Stimulated activated CD4-positive, alpha-beta T cell treated with anti-CD3 and anti-CD28 coated beads, Interleukin-2, amount 100 ng/mL, for 24 hours (primary cell): Measurements from ENCODE around the gene RCSD1.
"Not testable (repeated sequence)": the region's sequence is repeated elsewhere in the genome, so short reads cannot be mapped to it uniquely, and the experiment has no call there.

Experiments
- DNase-seq, 2 donors: peaks; one replicate each; pipeline ENCODE4 v3.0.0-alpha.2; 2020

Gene RCSD1

DNA sequence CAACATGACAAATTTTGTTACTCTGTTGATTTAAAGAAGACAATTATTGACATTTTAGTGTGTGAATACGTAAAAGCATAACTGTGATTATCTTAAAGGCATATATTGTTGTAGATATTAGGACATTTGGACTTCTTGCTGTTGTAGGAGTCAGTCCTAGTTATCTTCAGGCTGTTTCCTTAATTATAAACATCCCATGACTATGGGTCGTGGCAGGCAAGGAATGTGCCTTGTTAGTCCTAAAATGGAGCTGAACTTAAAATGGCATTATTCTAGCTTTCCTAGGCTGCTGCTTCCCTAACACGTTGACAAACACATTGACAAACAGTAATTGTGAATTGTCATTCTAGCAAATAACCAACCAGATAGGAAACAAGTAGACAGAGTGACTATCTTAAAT, 87.3 kb downstream of the RCSD1 start:
- no peak for DNase-seq

DNA sequence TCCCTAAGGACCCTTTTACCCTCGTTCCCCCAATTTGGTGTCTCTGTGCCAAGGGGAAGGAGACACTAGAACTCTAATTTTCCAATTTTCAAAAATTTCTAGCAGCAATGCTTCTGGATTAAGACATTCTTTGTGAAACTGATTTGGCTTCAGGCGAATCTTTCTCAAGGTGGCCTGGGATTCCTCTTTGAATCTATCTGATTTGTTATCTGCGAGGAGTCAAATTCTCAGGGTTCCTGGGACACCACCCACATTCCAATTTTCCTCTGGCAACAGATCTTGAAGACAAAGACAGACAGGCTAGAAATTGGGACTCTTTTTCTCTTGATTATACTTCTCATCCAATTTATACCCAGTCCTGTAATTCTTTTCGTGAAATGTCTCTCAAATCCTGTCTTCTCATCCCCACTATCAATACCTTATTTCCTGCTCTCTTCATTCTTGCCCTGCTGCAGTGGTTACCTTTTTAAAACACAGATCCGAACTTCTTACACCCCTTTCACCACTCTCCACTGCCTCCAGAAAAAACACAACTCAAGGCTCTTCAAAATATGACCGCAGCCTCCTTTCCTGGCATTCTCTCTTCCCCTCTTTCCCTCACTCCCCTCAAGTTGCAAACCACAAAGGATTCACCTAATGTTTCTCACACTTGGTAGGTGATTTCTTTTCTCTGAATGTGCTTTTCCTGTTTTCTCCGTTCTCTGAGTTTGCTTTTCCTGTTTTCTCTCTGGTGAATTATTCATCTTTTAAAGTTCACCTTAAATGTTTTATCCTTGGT, 89.1 kb downstream of the RCSD1 start:
- DNase-seq: no peak

DNA sequence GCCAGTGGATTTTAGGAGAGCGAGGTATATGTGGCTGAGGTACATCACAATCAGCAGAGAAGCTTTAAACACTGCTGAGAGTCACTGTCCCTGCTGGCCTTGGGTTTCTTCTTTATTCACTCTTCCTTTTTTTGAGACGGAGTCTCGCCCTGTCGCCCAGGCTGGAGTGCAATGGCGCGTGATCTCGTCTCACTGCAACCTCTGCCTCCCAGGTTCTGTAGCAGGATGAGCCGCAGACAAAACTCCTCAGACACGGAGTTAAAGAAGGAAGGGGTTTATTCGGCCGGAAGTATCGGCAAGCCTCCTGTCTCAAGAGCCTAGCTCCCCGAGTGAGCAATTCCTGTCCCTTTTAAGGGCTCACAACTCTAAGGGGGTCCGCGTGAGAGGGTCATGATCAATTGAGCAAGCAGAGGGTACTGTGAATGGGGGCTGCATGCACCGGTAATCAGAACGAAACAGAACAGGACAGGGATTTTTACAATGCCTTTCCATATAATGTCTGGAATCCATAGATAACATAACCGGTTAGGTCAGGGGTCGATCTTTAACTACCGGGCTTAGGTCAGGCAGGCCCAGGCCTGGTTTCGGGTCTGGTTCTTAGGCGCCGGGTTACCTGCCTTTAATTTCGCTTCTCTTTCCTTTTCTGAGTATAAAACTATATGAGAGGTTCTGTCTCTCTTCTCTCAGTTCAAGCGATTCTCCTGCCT, 89.8 kb downstream of the RCSD1 start:
- not testable (repeated sequence) for DNase-seq

DNA sequence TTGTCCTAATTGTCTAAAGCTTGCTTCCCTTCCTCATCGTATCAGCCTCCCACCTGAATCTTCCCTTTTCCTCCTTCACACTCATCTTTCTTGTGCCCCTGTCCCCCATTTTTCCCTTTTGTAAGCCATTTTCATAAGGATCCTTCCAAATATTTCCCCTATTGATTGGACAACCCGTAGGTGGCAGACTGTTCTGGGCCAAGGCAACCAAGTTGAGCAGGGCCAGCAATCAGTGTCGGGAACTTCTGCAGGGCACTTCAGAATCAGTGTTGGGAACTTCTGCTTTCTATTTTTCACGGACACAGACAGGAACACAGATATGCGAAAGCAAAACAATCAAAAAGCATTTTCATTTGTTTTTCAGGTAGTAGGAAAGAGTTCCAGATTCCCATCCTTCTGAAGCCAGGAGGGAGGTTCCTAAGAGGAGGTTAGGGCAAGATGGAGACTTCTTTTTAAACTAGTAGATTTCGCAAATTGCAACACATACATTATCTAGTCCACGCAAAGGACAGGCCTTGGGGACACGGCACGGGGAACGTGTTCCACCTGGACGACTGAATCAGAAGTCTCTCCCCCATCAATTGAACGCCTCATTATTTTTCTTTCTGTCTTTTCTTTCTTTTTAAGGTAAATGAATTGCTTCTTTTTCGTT, 91.1 kb downstream of the RCSD1 start:
- no peak for DNase-seq

DNA sequence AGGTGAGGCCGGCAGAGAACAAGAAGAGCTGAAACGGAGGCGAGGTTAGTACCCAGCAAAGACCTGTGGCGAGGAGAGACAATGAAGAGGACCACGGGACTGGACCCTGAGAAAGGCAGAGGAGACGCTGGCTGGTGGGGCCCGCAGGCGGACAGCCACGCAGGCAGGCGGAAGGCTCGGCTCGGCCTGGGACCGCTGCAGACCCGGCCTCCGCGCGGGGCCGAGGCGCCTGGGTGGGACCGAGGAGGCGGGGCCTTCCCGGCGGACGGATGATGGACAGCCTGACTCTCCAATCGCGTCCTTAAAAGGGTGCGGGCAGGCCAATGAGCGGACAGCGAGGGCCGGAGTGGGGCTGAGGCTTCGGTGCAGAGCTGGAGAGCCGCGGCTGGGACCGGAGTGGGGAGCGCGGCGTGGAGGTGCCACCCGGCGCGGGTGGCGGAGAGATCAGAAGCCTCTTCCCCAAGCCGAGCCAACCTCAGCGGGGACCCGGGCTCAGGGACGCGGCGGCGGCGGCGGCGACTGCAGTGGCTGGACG, 91.7 kb downstream of the RCSD1 start, which contains the start of gene MPZL1:
MPZL1 (plus strand) TSS at position 366 of the 535 bp plus-strand sequence. CDS start 170 bp downstream, outside the sequence.
- DNase-seq: peak; percentile 94 to 96

DNA sequence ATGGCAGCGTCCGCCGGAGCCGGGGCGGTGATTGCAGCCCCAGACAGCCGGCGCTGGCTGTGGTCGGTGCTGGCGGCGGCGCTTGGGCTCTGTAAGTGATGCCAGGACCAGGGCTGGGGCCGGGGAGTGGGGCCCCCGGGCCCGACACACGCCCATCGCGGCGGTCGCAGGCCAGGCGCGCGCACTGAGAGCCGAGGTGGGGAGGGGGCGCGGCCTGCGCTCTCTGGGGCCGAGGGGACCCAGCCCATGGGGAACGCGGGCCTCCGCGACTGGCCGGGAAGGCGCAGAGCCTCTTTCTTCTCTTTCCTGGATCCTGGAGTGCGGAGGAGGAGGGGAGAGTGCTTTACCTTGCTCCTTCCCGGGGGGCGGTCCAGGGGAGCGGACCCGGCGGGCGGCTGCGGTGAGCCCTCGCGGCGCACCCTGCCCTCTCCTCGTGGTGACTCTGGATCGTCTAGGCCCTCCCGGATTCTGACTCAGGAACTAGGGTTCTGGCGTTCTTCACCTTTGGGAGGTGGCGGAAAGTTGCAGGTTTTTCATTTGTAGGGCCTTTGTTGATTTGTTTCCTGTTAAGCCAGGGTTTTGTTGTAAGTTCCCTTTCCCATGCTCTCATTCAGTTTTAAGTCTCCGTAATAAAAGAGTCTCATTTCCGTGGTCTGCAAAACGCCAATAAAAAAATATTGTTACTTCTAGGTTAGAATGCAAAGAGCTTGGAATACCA, 92.3 kb downstream of the RCSD1 start:
- peak; percentile 42 to 48 for DNase-seq

DNA sequence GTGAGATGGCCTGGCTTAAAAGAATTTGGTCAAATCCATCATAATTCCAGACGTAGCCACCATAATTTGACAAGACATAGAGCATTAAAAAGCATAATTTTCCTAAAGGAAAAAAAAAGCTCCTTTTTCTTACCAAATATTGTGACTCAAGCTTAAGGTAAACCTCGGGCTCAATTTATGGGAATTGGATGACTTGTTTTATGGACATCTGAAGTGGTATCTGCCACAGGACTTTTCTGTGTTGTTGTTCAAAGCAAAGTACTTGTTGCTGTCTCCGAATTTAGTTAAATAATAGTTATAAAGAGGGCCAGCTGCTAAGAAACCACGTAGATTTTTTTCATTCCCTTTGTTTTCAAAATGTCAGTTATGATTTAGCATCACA, 92.8 kb downstream of the RCSD1 start:
- DNase-seq: no peak

DNA sequence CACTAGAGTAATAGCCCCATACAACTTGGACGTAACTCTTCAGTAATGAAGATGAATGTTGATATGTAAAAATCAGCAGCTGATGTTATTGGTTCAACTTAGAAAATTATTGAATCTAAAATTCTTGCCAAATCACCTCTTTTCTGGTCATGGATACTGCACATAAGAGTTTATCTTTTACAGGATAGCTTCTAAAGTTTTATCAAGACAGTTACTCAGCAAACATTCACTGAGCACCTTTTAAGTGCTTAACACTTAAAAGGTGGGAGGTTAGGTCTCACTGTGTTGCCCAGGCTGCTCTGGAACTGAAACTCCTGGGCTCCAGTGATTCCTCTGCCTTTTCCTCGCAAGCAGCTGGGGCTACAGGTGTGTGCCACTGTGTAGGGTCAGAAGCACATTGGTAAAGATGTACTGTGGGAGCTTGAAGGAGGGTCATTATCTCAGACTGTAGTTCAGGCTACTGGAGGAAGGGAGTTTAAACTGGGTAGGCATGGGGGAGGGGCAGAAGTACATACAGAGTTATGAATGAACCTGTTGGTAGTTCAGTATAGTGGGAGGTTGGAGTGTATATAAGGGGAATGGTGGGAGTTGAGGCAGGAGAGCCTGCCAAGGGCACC, 93.8 kb downstream of the RCSD1 start:
- no peak for DNase-seq

DNA sequence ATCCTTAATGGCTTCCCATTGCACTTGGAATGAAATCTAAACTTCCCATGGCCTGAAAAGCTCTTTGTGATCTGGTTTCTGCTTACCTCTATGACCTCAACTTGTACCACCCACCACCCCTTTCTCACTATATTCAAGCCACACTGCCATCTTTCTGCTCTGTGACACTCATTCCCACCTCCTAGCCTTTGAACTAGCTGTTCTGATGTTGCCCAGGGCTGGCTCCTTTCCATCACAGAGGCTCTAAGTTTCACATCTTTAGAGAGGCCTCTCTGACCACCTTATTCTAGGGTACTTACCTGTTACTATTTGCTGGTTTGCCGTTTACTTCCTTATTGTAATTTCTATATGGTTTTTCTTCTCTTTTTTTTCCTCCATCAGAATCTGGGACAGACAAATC, 96.0 kb downstream of the RCSD1 start:
- no peak for DNase-seq

DNA sequence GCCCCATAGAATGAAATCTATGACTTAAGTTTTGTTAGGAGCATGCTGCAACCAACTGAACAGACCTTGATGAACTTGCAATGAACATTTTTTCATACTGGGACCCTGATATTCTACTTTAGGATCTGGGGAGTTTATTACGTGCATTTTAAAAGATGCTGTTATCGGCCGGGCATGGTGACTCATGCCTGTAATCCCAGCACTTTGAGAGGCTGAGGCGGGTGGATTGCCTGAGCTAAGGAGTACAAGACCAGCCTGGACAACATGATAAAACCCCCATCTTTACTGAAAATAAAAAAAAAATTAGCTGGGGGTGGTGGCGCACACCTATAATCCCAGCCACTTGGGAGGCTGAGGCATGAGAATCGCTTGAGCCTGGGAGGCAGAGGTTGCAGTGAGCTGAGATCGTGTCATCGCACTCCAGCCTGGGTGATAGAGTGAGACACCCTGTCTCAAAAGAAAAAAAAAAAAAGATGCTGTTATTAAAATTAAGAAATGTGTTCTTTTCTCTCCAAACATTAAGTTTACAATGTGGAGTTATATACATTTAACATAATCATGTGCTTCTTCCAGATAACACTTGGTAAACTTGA, 98.9 kb downstream of the RCSD1 start:
- DNase-seq: no peak

DNA sequence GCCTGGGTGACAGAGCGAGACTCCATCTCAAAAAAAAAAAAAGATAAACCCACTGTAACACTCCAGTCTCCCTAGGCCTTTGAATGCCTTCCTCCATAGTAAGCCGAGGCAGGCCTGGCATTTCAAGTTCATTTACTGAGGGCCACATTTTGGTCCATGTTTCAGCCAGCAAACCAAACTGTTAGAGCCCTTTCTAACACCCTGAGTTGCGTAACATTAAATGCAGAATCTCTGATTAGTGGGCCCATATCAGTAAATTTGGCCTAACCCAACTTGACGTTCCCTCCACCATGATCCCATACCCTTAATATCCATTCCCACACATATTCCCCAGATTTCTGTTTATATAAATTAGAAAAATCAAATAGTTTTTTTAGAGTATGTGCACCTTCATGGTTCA, 104.2 kb downstream of the RCSD1 start:
- DNase-seq: no peak

DNA sequence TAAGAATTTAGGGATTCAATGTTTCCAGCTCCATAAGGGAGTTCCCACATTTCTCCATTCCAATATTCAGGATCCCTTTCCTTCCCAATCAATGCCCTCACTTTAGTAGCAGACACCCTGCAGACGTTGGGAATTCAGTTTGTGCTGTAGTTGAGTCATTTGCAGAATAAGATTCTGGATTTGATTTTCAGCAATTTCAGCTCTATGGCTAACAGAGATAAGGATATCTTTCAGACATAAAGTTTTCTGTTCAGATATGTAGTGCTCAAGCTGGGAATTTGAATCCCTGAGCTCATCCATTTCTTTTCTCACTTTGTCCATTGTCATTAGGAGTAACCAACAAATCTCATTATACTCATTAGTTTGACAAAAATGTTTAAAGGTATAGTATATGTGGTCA, 104.8 kb downstream of the RCSD1 start:
- no peak for DNase-seq

DNA sequence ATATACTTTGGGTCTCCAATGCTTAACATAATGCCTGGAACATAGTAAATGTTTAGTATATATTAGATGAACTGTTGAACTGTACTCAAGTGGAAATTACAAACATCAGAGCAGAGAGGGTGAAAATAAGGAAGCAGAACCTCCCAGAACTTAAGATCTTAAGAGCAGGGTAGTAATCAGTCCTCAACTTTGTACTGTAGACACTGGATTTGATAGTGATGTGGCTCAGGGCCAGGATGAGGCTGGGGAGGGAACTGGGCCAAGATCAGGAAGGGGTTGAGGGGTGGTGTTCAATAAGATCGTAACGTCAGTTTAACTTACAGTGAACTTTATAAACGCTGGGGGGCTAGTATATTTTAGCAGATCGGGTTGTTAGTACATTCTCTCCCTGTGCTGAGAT, 107.1 kb downstream of the RCSD1 start:
- no peak for DNase-seq

DNA sequence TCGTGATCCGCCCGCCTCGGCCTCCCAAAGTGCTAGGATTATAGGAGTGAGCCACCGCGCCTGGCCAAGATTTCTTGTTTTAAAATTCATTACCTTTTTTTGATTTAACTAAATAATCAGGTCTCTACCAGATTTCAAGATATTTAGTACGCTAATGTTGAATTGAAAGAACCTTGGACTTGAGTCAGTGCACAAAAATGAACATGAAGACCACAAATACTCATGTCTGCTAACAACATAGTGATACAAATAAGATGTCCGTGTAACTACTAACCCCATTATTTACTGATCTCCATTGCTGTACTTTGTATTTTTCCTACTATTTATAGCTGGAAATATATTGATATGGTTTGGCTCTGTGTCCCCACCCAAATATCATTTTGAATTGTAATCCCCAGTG, 108.1 kb downstream of the RCSD1 start:
- DNase-seq: no peak

DNA sequence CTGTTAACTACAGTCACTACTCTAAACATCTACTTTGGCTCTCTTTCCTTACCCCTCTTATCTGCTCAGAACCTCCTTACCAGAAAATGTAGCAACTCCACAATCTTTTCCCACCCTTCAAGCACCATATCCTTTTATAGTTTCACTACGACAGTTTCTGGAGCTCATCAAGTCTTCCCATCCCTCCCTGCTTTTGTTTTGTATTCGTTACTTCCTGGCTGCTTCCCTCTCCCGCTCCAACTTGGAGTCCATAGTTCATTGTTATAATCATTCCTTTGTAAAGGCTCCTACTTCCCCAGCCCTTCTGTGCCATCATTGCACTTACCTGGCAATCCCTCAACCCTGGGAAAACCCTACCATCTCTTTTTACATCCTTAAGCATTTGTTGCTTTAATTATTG, 109.7 kb downstream of the RCSD1 start:
- no peak for DNase-seq

DNA sequence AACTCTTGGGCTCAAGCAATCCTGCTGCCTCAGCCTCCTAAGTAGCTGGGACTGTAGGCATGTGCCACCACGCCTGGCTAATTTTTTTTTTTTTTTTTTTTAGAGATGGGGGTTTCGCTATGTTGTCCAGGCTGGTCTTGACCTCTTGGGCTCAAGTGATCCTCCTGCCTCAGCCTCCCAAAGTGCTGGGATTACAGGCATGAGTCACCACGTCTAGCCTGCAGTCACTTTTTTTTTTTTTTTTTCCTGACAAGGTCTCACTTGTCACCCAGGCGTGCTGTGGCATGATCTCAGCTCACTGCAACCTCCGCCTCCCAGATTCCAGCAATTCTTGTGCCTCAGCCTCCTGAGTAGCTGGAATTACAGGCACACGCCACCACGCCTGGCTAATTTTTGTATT, 111.1 kb downstream of the RCSD1 start:
- DNase-seq: not testable (repeated sequence)

DNA sequence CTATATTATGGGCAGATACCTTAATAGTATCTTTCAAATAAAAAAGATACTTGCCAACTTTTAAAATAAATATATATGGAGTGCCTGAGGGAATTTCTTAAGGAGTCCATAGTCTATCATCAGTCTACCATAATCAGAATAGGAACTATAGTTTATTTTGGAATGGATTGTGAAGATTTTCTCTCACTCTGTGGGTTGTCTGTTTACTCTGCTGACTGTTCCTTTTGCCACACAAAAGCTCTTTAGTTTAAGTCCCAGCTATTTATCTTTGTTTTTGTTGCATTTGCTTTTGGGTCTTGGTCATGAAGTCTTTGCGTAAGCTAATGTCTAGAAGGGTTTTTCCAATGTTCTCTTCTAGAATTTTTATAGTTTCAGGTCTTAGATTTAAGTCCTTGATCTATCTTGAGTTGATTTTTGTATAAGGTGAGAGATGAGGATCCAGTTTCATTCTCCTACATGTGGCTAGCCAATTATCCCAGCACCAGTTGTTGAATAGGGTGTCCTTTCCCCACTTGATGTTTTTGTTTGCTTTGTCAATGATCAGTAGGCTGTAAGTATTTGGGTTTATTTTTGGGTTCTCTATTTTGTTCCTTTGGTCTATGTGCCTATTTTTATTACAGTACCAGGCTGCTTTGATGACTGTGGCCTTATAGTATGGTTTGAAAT, 112.5 kb downstream of the RCSD1 start:
- DNase-seq: not testable (repeated sequence)

DNA sequence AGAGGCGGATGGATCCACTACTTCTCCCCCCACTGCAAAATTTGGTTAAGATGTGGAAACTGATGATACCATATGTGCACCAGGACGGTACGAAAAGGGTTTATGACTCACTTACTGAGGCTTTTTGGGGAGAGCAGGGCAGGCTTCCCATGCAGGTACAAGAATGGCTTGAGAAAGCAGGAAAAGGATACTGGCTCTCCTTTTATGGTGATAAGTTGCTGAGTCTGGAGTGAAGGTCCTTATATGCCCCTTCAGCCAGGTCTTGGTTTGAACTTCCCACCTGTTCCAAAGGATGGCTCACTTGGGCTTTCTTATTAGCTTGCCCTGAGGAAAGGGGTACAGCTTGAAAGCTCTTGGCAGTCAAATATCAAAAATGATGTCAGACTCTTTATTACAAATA, 114.9 kb downstream of the RCSD1 start:
- no peak for DNase-seq

DNA sequence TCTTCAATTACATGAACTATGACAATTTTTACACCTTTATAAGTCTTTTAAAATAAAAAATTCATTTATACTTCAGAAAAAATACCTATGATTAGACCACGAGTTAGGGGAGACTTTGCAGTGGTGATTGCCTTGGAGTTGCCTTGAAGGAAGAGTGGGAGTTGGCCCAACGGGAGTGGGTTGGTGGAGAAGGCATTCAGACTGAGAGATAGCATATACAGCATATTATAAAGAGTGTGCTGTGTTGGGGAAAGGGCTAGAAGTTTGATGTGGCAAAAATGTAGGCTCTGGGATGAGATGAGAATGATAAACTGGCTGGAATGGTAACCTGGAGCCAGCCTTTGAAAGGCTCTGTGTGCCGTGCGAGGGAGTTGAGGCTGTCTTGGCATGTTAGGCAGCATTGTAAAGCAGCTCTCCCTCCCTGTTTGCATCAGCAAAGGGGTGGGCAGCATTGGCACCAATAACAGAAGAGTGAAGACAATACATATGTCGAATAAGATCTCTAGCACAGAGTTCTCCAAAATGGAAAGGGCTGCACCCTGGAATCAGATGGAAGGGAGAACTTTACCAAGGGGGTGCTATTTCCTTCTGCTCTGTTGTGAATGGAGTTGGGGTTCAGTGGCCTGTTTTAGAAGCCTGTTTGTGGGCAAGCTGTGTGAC, 116.1 kb downstream of the RCSD1 start:
- no peak for DNase-seq

DNA sequence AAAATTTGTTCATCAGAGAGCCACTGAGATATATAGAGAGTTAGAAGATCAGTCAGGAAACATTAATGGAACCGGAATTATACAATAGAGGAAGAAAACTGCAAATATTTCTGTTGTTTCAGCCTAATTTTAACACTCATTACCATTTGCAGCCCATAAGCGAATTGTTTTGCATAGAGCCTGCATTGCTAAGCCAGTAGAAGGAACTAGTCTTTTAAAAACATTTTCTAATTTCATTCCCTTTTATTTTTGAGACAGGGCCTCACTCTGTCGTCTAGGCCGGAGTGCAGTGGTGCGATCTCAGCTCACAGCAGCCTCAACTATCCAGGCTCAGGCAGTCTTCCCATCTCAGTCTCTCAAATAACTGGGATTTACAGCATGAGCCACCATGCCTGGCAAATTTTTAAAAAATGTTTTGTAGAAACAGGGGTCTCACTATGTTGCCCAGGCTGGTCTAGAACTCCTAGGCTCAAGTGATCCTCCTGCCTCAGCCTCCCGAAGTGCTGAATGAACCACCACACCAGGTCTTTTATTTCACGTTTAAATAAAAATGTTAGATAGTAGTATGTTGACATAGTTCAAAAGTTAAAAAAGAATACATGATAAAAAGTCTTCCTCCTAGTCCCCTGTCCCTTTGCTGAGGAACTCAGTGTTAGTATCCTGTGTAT, 117.1 kb downstream of the RCSD1 start:
- no peak for DNase-seq
